GM12801 (cell line): ENCODE results near the gene TUBGCP2.

Experiments
- CTCF ChIP-seq: IDR thresholded peaks from one replicate; pipeline ENCODE4 v1.5.1; 2011; ENCODE audit warnings: control low read depth; ENCODE audit not compliant: insufficient read length; ENCODE audit errors: extremely low read depth

Gene TUBGCP2

GRCh38 chr10:133326223-133326551, 17.5 kb upstream of the TUBGCP2 start:
- TF ChIP-seq CTCF = no peak

GRCh38 chr10:133325440-133326222, 17.0 kb upstream of the TUBGCP2 start:
- TF ChIP-seq CTCF = no peak

GRCh38 chr10:133324857-133325260, 16.2 kb upstream of the TUBGCP2 start:
- no peak for TF ChIP-seq CTCF

GRCh38 chr10:133324198-133324792, 15.6 kb upstream of the TUBGCP2 start:
- TF ChIP-seq CTCF = no peak

- no peak for TF ChIP-seq CTCF
Measured at GRCh38 chr10:133318494-133319127, 9.9 kb upstream of the TUBGCP2 start.

- TF ChIP-seq CTCF = no peak
Measured at GRCh38 chr10:133316732-133317131, 8.1 kb upstream of the TUBGCP2 start.

GRCh38 chr10:133316266-133316665, 7.6 kb upstream of the TUBGCP2 start:
- TF ChIP-seq CTCF = no peak
